NCI-H774 (cell line): ENCODE measurements around the gene C2CD2.

Experiments used
- DNase-seq: peaks from one replicate; lab custom pipeline; 2025; lab: John Stamatoyannopoulos, UW

The C2CD2 gene

GRCh38 chr21:41885341-41886024, 68.3 kb downstream of the C2CD2 start:
- no peak for DNase-seq

- no peak for DNase-seq
Measured at GRCh38 chr21:41884501-41885030, 69.3 kb downstream of the C2CD2 start.

GRCh38 chr21:41883582-41883981, 70.2 kb downstream of the C2CD2 start:
- DNase-seq = no peak

GRCh38 chr21:41881051-41881450, 72.8 kb downstream of the C2CD2 start:
- no peak for DNase-seq

GRCh38 chr21:41880153-41880552, 73.7 kb downstream of the C2CD2 start:
- no peak for DNase-seq

GRCh38 chr21:41879190-41879998, 74.4 kb downstream of the C2CD2 start, which contains the start of gene PRDM15:
PRDM15 (minus strand) TSS chr21:41879344; CDS start chr21:41860363, 18,981 bp downstream.
- DNase-seq = no peak

- DNase-seq = peak; percentile 48
Measured at GRCh38 chr21:41878831-41879189, 75.0 kb downstream of the C2CD2 start.

GRCh38 chr21:41877901-41878830, 75.7 kb downstream of the C2CD2 start:
- peak; percentile 2 for DNase-seq

GRCh38 chr21:41876928-41877652, 76.7 kb downstream of the C2CD2 start:
- no peak for DNase-seq

GRCh38 chr21:41876396-41876795, 77.4 kb downstream of the C2CD2 start:
- no peak for DNase-seq

GRCh38 chr21:41875086-41875485, 78.7 kb downstream of the C2CD2 start:
- DNase-seq = no peak

- DNase-seq = no peak
Measured at GRCh38 chr21:41874611-41875010, 79.2 kb downstream of the C2CD2 start.

- no peak for DNase-seq
Measured at GRCh38 chr21:41873426-41873825, 80.4 kb downstream of the C2CD2 start.

- no peak for DNase-seq
Measured at GRCh38 chr21:41873005-41873404, 80.8 kb downstream of the C2CD2 start.

GRCh38 chr21:41871293-41872030, 82.4 kb downstream of the C2CD2 start:
- no peak for DNase-seq

- no peak for DNase-seq
Measured at GRCh38 chr21:41869771-41870170, 84.0 kb downstream of the C2CD2 start.

GRCh38 chr21:41868062-41868710, 85.6 kb downstream of the C2CD2 start:
- DNase-seq = no peak

GRCh38 chr21:41867313-41867712, 86.5 kb downstream of the C2CD2 start:
- no peak for DNase-seq

- DNase-seq = no peak
Measured at GRCh38 chr21:41866274-41866809, 87.5 kb downstream of the C2CD2 start.
